HepG2 (cell line): ENCODE measurements around the gene ZNF771. TPM values are rescaled to one million over a fixed set of nuclear protein-coding genes. Genes with fewer than 3 reads are reported as not detected.
A peak's percentile ranks its signal among the peaks of the same experiment; 100 is the strongest.

Experiments used
- ARID2 ChIP-seq: sonication (generic); formaldehyde crosslinking; IDR thresholded peaks from 2 replicates; pipeline ENCODE4 v1.8.1; 2022; ENCODE audit warnings: mild to moderate bottlenecking, missing genetic modification reagents, borderline replicate concordance
- ETS1 ChIP-seq: sonication (generic); formaldehyde crosslinking; IDR thresholded peaks from 2 replicates; pipeline ENCODE4 v1.4.0; 2020; ENCODE audit warnings: missing genetic modification reagents
- ETV5 ChIP-seq: IDR thresholded peaks from 2 replicates; pipeline ENCODE4 v1.6.1; 2018; ENCODE audit warnings: missing biosample characterization, missing genetic modification reagents, inconsistent platforms, borderline replicate concordance
- FOXC1 ChIP-seq: sonication (generic); formaldehyde crosslinking; IDR thresholded peaks from 2 replicates; pipeline ENCODE4 v1.8.0; 2022; ENCODE audit warnings: mild to moderate bottlenecking, missing genetic modification reagents, borderline replicate concordance
- HIC2 ChIP-seq: sonication (generic); formaldehyde crosslinking; IDR thresholded peaks from 2 replicates; pipeline ENCODE4 v1.9.0; 2022; ENCODE audit warnings: low read depth, missing genetic modification reagents
- IKZF4 ChIP-seq: sonication (generic); formaldehyde crosslinking; IDR thresholded peaks from 2 replicates; pipeline ENCODE4 v1.5.1; 2020; ENCODE audit warnings: borderline replicate concordance, mild to moderate bottlenecking, low read depth, missing genetic modification reagents; ENCODE audit errors: not compliant biosample characterization
- IRF9 ChIP-seq: sonication (generic); formaldehyde crosslinking; IDR thresholded peaks from 2 replicates; pipeline ENCODE4 v1.8.0; 2022; ENCODE audit warnings: missing genetic modification reagents, mild to moderate bottlenecking, borderline replicate concordance
- KDM3A ChIP-seq: IDR thresholded peaks from 2 replicates; pipeline ENCODE4 v1.6.1; 2018; ENCODE audit warnings: low read depth, missing compliant biosample characterization
- MBNL3 ChIP-seq: fragments of 250-450 bp; sonication (Bioruptor Pico); conservative IDR thresholded peaks from 2 replicates; pipeline ENCODE4 v1.8.0; 2022; ENCODE audit warnings: mild to moderate bottlenecking, inconsistent platforms
- SMAD1 ChIP-seq: sonication (generic); formaldehyde crosslinking; IDR thresholded peaks from 2 replicates; pipeline ENCODE4 v1.4.0; 2020; ENCODE audit warnings: missing genetic modification reagents, low read depth, mild to moderate bottlenecking, borderline replicate concordance
- SOX5 ChIP-seq: IDR thresholded peaks from 2 replicates; pipeline ENCODE4 v1.6.1; 2016; ENCODE audit warnings: borderline replicate concordance
- SP1 ChIP-seq, 2 experiments: fragments of 450-650 bp in 1 of 2; sonication (generic) in 1 of 2; formaldehyde crosslinking in 1 of 2; IDR thresholded peaks; 2 replicates each; pipeline versions ENCODE4 v1.4.0 to v1.6.1; 2016 to 2020; ENCODE audit warnings: missing genetic modification reagents in 1 of 2
- TEAD3 ChIP-seq: optimal IDR thresholded peaks from 2 replicates; pipeline ENCODE3; 2016; ENCODE audit warnings: borderline replicate concordance
- ZBTB21 ChIP-seq: sonication (generic); formaldehyde crosslinking; IDR thresholded peaks from 2 replicates; pipeline ENCODE4 v1.4.0; 2020; ENCODE audit warnings: missing genetic modification reagents
- ZFP36L1 ChIP-seq: sonication (generic); formaldehyde crosslinking; IDR thresholded peaks from 2 replicates; pipeline ENCODE4 v1.8.0; 2022; ENCODE audit warnings: mild to moderate bottlenecking, missing genetic modification reagents, moderate library complexity
- ZMYM4 ChIP-seq: sonication (generic); formaldehyde crosslinking; IDR thresholded peaks from 2 replicates; pipeline ENCODE4 v1.8.1; 2023; ENCODE audit warnings: mild to moderate bottlenecking, missing genetic modification reagents
- ZNF30 ChIP-seq: sonication (generic); formaldehyde crosslinking; IDR thresholded peaks from 2 replicates; pipeline ENCODE4 v1.5.0; 2020; ENCODE audit warnings: mild to moderate bottlenecking, missing genetic modification reagents
- ZNF343 ChIP-seq: sonication (generic); formaldehyde crosslinking; IDR thresholded peaks from 2 replicates; pipeline ENCODE4 v1.4.0; 2020; ENCODE audit warnings: mild to moderate bottlenecking, missing genetic modification reagents
- ZNF451 ChIP-seq: sonication (generic); formaldehyde crosslinking; IDR thresholded peaks from 2 replicates; pipeline ENCODE4 v1.5.0; 2020; ENCODE audit warnings: mild to moderate bottlenecking, missing genetic modification reagents
- ZNF563 ChIP-seq: sonication (generic); formaldehyde crosslinking; IDR thresholded peaks from 2 replicates; pipeline ENCODE4 v1.8.0; 2022; ENCODE audit warnings: mild to moderate bottlenecking, moderate library complexity, missing genetic modification reagents
- ZNF691 ChIP-seq: sonication (generic); formaldehyde crosslinking; IDR thresholded peaks from 2 replicates; pipeline ENCODE4 v1.4.0; 2020; ENCODE audit warnings: missing genetic modification reagents, low read depth, mild to moderate bottlenecking, borderline replicate concordance
- ZNF816 ChIP-seq: sonication (generic); formaldehyde crosslinking; IDR thresholded peaks from 2 replicates; pipeline ENCODE4 v1.8.0; 2022; ENCODE audit warnings: missing genetic modification reagents, mild to moderate bottlenecking, borderline replicate concordance
- ZNF879 ChIP-seq: sonication (generic); formaldehyde crosslinking; IDR thresholded peaks from 2 replicates; pipeline ENCODE4 v1.8.1; 2023; ENCODE audit warnings: missing genetic modification reagents
- ZSCAN12 ChIP-seq: sonication (generic); formaldehyde crosslinking; IDR thresholded peaks from 2 replicates; pipeline ENCODE4 v1.9.0; 2021; ENCODE audit warnings: mild to moderate bottlenecking, missing genetic modification reagents
- polyA plus RNA-seq, 8 experiments: library from polyadenylated mRNA; depleted of rRNA in 3 of 8; stranded (reverse) in 7 of 8; unstranded in 1 of 8; fragments of >200 nt; fragmentation: Illumina TruSeq in 4 of 8; extraction: Trizol in 4 of 8; gene quantifications; 2 replicates each; pipeline versions ENCODE4 v1.2.1 to v1.2.3, GENCODE V29; 2011 to 2016; ENCODE audit warnings: low read depth in 4 of 8, missing spikeins in 1 of 8, mixed read lengths in 1 of 8; ENCODE audit not compliant: insufficient read depth in 1 of 8
- total RNA-seq, 5 experiments: library from RNA; depleted of rRNA; stranded (reverse); fragments of >200 nt; fragmentation: Illumina TruSeq; extraction: Trizol; gene quantifications; 2 replicates each; pipeline ENCODE4 v1.2.3, GENCODE V29; 2016; ENCODE audit warnings: low read depth in 1 of 5

The ZNF771 gene
- total and polyA plus RNA-seq, 2 of the 13 experiments (the other 11 are each of a cell fraction or from before 2014, with no cell fraction given) = 5.0 to 11.8 TPM

- TF ChIP-seq MBNL3 (CRISPR knock-in tag) (no peak), SMAD1 (CRISPR knock-in tag) (peak; percentile 48; the same call in 1 of the 2 replicates), TEAD3 (CRISPR knock-in tag) (peak; percentile 44), ETV5 (CRISPR knock-in tag) (peak; percentile 74), KDM3A (no peak; the same call in 1 of the 2 replicates), ZFP36L1 (CRISPR knock-in tag) (no peak), ZSCAN12 (CRISPR knock-in tag) (0 out of 2 replicates have a peak, but pooled peaks have one; percentile 27), FOXC1 (CRISPR knock-in tag) (no peak), ZNF30 (CRISPR knock-in tag) (no peak), ETS1 (CRISPR knock-in tag) (no peak), ARID2 (CRISPR knock-in tag) (0 out of 2 replicates have a peak, but pooled peaks have one; percentile 42), IRF9 (CRISPR knock-in tag) (peak; percentile 80; the same call in 1 of the 2 replicates), SP1 (IDR thresholded peaks at IDR 0.05) (no peak), SP1 (CRISPR knock-in tag; IDR thresholded peaks at IDR 0.05) (no peak), ZMYM4 (CRISPR knock-in tag) (no peak), ZNF879 (CRISPR knock-in tag) (no peak), ZBTB21 (CRISPR knock-in tag) (0 out of 2 replicates have a peak, but pooled peaks have one; percentile 18), ZNF343 (CRISPR knock-in tag) (peak; percentile 92), ZNF691 (CRISPR knock-in tag) (peak; percentile 85; the same call in 1 of the 2 replicates), ZNF563 (CRISPR knock-in tag) (peak; percentile 52; the same call in 1 of the 2 replicates), SOX5 (peak; percentile 7; the same call in 1 of the 2 replicates), ZNF451 (CRISPR knock-in tag) (peak; percentile 83; the same call in 1 of the 2 replicates), ZNF816 (CRISPR knock-in tag) (no peak), HIC2 (peak; percentile 82; the same call in 1 of the 2 replicates), IKZF4 (CRISPR knock-in tag) (peak; percentile 88)
Observed at GRCh38 chr16:30458561-30459394, 51.4 kb downstream of the ZNF771 start (continued).
